Uterus (tissue), 4 donors: ENCODE measurements around the gene EEA1. TPM values are rescaled to one million over a fixed set of nuclear protein-coding genes. Genes with fewer than 3 reads are reported as not detected.

ENCODE experiments used
- DNase-seq, 2 donors: peaks; one replicate each; pipeline ENCODE4 v3.0.0-alpha.2; 2019 to 2020
- H3K27ac ChIP-seq, 2 donors: fragments of 200-600 bp; sonication (generic); 1 replicate in 1 of 2; 2 replicates in 1 of 2; pipeline ENCODE4 v1.5.1; 2016 to 2018
- H3K27me3 ChIP-seq, 2 donors: fragments of 200-600 bp; sonication (generic); one replicate each; pipeline ENCODE4 v1.5.1; 2018 to 2019; ENCODE audit warnings: control low read depth in 1 of 2
- H3K36me3 ChIP-seq, 2 donors: fragments of 200-600 bp; sonication (generic); one replicate each; pipeline ENCODE4 v1.5.1; 2019; ENCODE audit warnings: control low read depth in 1 of 2
- H3K4me1 ChIP-seq, 2 donors: fragments of 200-600 bp; sonication (generic); one replicate each; pipeline ENCODE4 v1.5.1; 2018 to 2019; ENCODE audit warnings: control low read depth in 1 of 2
- H3K4me3 ChIP-seq, 2 donors: fragments of 200-600 bp; sonication (generic); 1 replicate in 1 of 2; 2 replicates in 1 of 2; pipeline ENCODE4 v1.5.1; 2018 to 2019; ENCODE audit warnings: mild to moderate bottlenecking in 1 of 2
- H3K9me3 ChIP-seq, 2 donors: fragments of 200-600 bp; sonication (generic); one replicate each; pipeline ENCODE4 v1.5.1; 2019; ENCODE audit warnings: control low read depth in 1 of 2
- POLR2A ChIP-seq, 2 donors: fragments of 450-650 bp; IDR thresholded peaks; one replicate each; pipeline ENCODE4 v1.6.1; 2016; ENCODE audit warnings: antibody characterized with exemption in 2 of 2, mild to moderate bottlenecking in 1 of 2, moderate library complexity in 1 of 2
- intact Hi-C: fragments of 100-400 bp; cut with DNase I; formaldehyde crosslinking; loops from one replicate; pipeline ENCODE4 v1.15.1; 2023; ENCODE audit warnings: low total_unique reads
- total RNA-seq, 4 donors: library from RNA; depleted of rRNA in 3 of 4; stranded (reverse); fragments of >200 nt in 3 of 4; gene quantifications; one replicate each; pipeline versions ENCODE4 v1.1.0 to v1.2.4, GENCODE V29; 2014 to 2023
- TF ChIP-seq, protein P1 (sequence below), 4 experiments: fragments of 200-600 bp in 2 of 4; fragments of 450-650 bp in 2 of 4; sonication (generic) in 2 of 4; IDR thresholded peaks; one replicate each; pipeline ENCODE4 v1.5.1; 2016 to 2019; ENCODE audit warnings: antibody characterized with exemption in 4 of 4, mild to moderate bottlenecking in 2 of 4, moderate library complexity in 1 of 4
- donor health status: DM: yes; HTN: yes; CAD: no.

Gene EEA1
- total RNA-seq, 4 donors from 2014 or later = 15.4 to 53.0 (median 31.6) TPM

DNA sequence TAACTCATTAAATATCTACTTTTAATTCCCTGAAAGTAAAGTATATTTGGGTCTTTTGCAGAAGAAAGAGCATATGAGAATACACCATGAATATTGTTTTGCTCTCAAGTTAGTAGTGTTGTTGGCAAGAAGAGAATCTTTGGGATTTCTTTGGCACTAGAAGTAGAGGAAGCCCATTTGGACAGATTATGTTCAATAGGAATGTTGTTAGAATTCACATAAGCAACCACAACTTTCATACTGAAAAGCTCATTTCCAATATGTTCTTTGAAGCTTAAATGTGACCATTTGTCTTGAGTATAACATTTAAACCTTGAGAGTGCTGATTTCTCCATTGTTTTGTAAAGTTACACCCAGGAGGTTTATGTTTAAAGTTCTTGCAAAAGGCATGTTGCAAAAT, 188.7 kb downstream of the EEA1 start:
- no peak for DNase-seq
- Histone ChIP-seq H3K9me3 (no peaks in the 10 kb centered on the region), H3K4me3 (no peak overlapping the region), H3K4me1 (no peaks in the 10 kb centered on the region), H3K27me3 (no peaks in the 10 kb centered on the region), H3K36me3 (no peaks in the 10 kb centered on the region), H3K27ac (no peak overlapping the region)
- intact Hi-C loops = no loop called here
- TF ChIP-seq, protein P1, sequence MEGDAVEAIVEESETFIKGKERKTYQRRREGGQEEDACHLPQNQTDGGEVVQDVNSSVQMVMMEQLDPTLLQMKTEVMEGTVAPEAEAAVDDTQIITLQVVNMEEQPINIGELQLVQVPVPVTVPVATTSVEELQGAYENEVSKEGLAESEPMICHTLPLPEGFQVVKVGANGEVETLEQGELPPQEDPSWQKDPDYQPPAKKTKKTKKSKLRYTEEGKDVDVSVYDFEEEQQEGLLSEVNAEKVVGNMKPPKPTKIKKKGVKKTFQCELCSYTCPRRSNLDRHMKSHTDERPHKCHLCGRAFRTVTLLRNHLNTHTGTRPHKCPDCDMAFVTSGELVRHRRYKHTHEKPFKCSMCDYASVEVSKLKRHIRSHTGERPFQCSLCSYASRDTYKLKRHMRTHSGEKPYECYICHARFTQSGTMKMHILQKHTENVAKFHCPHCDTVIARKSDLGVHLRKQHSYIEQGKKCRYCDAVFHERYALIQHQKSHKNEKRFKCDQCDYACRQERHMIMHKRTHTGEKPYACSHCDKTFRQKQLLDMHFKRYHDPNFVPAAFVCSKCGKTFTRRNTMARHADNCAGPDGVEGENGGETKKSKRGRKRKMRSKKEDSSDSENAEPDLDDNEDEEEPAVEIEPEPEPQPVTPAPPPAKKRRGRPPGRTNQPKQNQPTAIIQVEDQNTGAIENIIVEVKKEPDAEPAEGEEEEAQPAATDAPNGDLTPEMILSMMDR (IDR thresholded peaks at IDR 0.05) = no peak
- TF ChIP-seq POLR2A (IDR thresholded peaks at IDR 0.05) = no peak

DNA sequence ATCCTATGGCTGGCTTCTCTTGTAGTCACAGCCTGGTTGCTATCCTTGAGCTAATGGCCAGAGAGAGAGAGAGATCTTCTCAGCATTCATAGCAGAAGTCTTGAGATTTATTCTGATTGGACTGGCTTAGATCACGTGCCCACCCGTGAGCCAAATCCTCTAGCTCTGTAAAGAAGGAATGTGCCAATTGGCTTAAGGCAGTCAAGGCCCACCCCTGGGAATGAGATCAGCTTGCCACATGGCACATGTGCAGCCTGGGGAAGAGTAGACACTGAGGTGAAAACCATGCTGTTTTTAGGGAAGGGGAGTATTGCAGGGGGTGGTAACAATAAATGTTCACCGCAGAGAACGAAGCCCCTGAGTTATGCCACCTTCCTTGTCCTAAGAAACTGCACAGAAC, 190.0 kb downstream of the EEA1 start:
- no peaks in the 10 kb centered on the region for H3K36me3 ChIP-seq
- no peak for TF ChIP-seq POLR2A (IDR thresholded peaks at IDR 0.05)
- TF ChIP-seq, protein P1 (IDR thresholded peaks at IDR 0.05) = no peak
- DNase-seq = no peak
- no peak overlapping the region for H3K4me3 ChIP-seq
- H3K4me1 ChIP-seq = no peaks in the 10 kb centered on the region
- H3K9me3 ChIP-seq = no peaks in the 10 kb centered on the region
- no peak overlapping the region for H3K27ac ChIP-seq
- intact Hi-C loops = no loop called here
- no peaks in the 10 kb centered on the region for H3K27me3 ChIP-seq

DNA sequence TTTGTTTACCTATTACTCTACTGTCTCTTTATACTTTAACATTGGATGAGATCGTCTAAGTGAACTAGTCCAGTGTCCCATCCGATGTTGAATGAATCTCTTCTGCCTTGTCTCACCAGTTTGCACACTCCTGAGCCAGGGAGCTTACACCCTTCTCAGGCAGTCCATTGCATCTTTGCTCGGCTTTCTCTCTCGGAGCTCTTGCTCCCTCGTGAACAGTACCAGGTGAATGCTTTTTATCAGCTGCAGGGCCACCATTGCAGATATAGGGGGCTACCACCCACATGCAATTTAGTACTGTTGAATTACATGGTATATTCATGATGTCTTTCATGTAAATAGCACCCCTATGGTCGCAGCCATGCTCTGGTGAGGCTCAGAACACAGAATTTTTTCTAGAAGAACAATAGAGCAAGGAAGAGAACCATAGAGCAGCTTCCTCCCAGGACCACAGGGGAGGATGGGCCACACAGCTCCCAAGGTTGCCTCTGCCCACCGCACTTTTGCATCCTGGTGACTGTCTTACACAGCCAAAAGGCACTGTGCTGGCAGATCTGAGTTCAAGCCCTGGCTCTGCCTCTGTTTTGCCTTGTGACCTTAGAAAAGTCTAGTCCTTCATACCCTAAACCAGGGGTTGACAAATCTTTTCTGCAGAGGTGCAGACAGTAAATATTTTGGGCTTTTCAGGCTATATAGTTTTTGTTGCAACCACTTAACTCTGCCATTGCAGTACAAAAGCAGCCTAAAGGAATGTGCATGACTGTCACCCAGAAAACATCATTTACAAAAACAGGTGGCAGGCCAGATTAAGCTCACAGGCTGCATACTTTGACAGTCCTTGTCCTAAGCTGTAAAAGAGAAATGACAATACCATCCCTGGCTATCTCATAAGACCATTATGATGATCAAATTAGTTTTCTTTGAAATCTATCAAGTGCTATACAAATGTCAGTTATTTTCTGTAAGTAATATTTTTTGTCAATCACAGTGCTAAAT, 190.9 kb downstream of the EEA1 start:
- Histone ChIP-seq H3K4me3 (no peak overlapping the region), H3K9me3 (no peaks in the 10 kb centered on the region), H3K27ac (no peak overlapping the region), H3K4me1 (no peaks in the 10 kb centered on the region), H3K27me3 (no peaks in the 10 kb centered on the region), H3K36me3 (no peaks in the 10 kb centered on the region)
- TF ChIP-seq, protein P1 (IDR thresholded peaks at IDR 0.05) = no peak
- TF ChIP-seq POLR2A (IDR thresholded peaks at IDR 0.05) = no peak
- intact Hi-C loops = no loop called here
- DNase-seq = no peak

DNA sequence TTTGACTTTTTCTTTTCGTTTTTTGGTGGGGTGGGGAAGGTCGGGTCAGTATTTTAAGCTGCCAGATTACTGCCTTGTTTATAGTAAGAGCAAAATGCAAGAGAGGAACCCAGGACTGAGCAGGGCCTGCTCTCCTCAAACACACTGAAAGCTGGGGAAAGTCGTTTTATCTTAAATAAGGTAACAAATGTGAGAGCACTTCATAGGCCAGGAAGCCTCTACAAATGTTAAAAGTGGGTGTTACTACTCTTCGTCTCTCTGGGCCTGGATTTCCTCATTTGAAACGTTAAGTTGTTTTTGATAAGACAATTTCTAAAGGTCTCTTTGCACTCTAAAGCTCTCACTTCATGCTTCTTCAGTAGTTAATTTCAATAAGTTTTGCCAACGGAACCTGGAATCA, 192.5 kb downstream of the EEA1 start:
- H3K27me3 ChIP-seq = no peaks in the 10 kb centered on the region
- no peaks in the 10 kb centered on the region for H3K4me1 ChIP-seq
- TF ChIP-seq, protein P1 (IDR thresholded peaks at IDR 0.05) = no peak
- no peak for TF ChIP-seq POLR2A (IDR thresholded peaks at IDR 0.05)
- intact Hi-C loops = no loop called here
- DNase-seq = no peak
- no peaks in the 10 kb centered on the region for H3K9me3 ChIP-seq
- H3K36me3 ChIP-seq = no peaks in the 10 kb centered on the region
- no peak overlapping the region for H3K27ac ChIP-seq
- H3K4me3 ChIP-seq = no peak overlapping the region

DNA sequence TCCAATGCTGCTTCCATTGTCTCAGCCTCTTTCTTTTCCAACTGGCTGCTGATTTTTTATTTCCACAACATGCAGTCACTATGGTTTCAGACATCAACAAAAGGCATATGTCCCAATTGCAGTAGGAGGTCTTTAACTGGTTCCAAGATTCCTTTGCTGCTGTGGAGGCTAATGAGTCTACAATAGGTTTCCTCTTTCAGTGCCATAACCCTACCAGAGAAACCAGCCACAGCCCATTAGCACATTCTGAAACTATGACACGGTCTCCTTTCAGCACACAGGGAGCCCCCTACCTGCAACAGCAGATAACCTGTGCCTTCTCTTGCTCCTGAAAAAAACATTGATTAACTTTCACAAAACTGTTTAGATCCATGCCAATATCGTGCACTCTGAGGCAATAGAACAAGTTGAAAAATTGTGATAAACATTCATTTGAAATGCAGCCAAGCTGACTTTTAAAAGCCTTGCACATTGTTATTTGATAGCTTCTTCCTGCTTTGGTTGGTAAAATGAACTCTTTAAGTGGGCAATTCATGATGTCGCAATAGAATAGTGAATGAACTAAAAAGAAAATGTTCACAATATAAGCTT, 193.9 kb downstream of the EEA1 start:
- TF ChIP-seq, protein P1 (IDR thresholded peaks at IDR 0.05) = no peak
- no peak for TF ChIP-seq POLR2A (IDR thresholded peaks at IDR 0.05)
- intact Hi-C loops = no loop called here
- H3K27ac ChIP-seq = no peak overlapping the region
- no peak overlapping the region for H3K4me3 ChIP-seq
- DNase-seq = peak in 1 of 2 donors; percentile 19
- H3K4me1 ChIP-seq = no peaks in the 10 kb centered on the region
- no peaks in the 10 kb centered on the region for H3K36me3 ChIP-seq
- no peaks in the 10 kb centered on the region for H3K9me3 ChIP-seq
- no peaks in the 10 kb centered on the region for H3K27me3 ChIP-seq
